HuH-7 (cell line): ENCODE measurements around the gene PLCL2.

Experiments used
- DNase-seq: peaks from one replicate; pipeline ENCODE4 v3.0.0; 2011; ENCODE audit warnings: low spot score

PLCL2 gene

DNA sequence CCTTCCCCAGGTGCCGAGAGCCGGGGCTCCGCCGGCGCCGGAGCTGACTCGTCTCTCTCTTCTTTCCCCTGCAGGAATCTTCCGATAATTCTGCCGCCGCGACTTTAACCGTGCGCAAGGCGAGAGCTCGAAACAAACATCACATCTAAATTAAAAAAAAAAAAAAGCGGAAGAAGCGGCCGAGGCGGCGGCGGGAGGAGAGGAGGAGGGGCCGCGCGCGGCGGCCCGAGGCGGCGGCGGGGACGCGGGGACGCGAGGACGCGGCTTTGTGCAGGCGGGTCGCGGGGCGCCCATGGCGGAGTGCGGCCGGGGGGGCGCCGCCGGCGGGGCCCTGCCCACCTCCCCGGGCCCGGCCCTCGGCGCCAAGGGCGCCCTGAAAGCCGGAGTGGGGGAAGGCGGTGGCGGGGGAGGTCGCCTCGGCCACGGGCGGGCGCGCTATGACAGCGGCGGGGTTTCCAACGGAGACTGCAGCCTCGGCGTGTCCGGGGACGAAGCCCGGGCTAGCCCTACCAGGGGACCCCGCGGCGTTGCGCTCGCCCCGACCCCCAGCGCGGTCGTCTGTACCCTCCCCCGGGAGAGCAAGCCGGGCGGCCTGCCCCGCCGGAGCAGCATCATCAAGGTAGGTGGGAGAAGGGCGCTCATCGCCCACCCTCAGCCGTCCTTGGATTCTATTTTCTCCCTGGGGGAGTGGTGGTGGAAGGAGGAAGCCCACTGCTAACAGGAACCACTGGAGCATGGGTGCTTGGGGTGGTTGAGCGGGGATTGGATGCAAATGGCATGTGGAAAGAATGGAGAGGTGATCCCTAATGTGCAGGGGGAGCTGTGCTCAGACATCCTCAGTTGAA lies at the start of gene PLCL2:
TSS of gene PLCL2 (plus strand) at position 208 of the 845 bp plus-strand sequence. CDS start at position 293, 85 bp downstream.
- DNase-seq, result peak; percentile 76

DNA sequence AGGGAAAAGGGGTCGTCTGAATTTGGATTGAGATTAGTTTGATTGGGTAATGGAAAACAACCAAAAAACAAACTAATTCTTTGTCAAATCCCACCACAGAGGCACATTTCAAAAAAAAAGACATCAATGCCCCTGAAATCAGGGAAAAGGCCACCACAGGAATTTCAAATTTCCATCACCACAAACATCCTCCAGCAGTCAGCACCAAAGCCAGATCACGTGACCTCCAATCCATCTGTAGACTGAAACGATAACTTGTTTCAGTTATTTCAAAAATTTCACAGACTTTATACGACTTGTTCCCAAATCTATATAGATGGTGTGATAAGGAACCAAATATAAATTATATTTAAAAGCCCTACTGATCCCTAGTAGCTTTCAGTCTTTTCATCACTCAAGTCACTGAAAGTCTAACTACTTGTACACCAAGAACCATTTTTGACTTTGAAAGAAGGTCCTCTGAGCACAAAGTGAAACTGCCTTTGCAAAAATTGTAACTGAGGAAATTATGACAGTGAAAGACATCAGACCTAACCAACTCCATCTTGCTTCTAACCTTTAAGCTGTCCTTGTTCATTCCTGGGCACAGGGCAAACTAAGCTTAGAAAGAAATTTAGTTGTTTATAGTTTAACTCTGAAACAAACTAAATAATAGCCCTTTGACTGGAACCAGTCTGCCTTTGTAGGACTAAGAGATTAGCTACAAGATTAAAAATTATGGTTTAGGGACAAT lies 48.1 kb upstream of the PLCL2 start:
- no peak for DNase-seq

DNA sequence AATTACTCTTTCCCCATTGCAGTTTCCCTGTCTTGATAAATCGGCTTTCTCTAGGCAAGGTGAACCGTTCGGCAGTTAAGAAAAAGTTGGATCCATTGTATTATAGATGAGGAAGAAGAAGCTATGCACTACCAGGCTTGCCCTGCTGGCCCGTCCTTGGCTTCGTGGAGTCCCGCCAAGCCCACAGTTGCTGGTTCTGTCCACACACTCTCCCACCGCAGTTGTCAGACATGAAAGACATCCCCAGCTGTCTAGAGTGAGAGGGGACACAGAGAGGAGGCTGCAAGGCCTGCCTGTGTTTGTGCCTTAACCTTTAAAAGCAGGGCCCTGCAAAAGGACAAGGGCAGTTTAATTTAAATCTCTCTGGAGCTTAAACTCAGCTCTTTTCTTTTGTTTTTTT lies 47.2 kb upstream of the PLCL2 start:
- DNase-seq, result no peak

DNA sequence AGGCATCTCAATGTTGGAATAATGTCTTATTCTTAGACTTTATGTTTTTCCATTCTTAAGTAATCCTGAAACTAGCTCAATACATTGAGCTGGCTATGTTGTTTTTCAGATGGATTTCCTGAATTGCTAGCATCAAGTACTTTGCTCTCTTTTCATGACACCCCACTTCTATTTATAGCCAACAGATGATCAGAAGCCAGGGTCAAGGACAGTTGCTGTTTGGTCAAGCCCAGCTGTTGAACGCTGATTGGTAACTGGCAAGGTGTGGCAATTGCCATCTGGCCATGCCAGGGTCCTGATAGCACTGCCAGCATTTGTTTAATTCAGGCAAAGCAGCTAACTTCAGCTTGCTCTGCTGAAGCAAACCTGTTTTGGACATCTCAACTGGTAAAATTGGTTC lies 46.2 kb upstream of the PLCL2 start:
- DNase-seq, result no peak

DNA sequence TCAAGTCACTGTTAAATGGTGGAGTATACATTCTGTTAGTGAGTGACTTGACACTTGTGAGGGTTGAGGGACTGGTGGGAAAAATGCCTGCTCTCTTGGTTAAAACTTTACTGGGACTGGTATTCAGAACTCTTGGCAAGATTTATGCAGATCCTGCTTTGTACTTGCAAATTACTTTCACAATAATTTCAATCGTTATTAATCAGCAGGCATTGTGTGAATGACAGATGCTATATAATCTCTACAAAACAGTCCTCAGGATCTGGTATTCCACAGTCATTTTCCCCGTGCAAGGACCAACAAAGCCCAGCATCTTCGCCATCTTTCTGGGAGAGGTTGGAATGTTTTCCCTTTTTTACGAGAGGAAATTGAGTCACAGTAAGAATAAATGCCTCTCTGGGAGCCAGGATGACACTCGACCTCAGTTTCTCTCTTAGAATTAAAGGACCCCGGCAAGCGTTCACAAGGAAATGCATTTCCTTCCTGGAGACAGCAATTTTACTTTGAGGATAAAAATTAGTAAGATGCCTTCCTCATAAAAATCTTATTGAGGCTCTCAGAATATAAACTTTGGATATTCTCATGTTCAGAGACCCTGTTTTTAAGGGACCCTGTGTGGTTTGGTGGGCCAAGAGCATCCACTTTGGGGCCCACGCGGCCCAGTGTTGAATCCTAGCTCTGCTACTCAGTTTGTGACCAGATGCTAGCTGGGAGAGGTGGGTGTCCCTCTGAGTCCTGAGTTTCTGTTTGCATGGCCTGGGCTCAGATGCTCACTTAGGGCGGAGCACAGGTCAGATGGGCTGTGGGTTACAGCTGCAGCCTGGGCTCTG lies 45.3 kb upstream of the PLCL2 start:
- peak; percentile 11 for DNase-seq

DNA sequence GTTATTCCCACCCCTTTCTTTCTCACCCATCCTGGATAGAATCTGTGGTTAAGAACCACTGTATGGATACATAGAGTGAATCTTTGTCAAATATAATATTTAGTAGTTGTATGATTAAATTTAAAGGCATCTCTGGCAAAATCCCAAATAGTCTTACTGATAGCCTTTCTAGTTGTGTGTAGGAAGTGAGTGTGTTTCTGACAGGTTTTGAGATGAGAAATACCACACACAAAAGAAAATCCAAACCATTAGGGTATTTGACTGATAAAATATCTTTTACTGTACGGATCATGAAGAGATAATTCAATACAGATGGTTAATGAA lies 44.7 kb upstream of the PLCL2 start:
- no peak for DNase-seq

DNA sequence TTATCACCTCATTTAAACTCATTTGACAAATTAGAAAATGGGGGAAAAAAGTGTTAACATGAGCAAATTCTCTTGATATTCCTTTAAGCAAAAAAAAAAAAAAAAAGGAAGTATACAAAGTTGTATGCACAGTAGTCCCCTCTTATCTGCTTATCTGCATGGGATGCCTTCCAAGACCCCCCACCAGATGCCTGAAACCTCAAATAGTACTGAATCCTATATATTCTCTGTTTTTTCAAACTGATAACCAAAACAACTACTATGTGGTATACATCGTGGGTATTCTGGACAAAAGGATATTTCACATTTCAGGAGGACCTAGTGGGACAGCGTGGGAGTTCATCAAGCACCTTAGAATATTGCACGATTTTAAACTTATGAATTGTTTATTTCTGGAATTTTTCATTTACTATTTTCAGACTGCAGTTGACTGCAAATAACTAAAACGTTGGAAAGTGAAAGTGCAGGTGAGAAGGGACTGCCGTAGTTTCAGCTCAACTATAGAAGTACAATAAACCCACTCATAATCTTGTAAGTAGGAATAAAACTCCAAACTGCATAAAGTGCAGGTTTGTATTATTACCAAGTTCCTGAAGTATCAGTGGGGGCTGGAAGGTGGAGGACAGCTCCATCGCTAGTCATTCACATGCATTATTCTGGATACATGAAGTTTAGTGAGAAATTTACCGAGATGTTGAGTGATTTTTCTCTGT lies 43.6 kb upstream of the PLCL2 start:
- DNase-seq, result no peak

DNA sequence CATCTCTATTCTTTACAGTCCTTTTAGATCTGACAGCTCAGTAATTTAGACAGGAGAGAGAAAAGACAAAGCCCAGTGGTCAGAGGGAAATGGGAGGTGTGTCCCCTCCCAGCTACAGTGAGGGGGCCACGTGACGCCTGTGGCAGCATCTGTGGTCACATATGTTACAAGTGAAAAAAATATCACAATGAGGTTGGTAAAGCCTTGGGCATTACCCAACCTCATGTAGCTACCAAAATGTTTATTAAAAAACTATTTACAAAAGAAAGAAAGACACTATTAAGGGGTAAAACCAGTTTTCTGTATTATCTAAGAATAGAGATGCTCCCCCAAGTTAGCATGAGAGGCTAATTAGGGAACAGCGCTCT lies 42.9 kb upstream of the PLCL2 start:
- DNase-seq, result no peak

DNA sequence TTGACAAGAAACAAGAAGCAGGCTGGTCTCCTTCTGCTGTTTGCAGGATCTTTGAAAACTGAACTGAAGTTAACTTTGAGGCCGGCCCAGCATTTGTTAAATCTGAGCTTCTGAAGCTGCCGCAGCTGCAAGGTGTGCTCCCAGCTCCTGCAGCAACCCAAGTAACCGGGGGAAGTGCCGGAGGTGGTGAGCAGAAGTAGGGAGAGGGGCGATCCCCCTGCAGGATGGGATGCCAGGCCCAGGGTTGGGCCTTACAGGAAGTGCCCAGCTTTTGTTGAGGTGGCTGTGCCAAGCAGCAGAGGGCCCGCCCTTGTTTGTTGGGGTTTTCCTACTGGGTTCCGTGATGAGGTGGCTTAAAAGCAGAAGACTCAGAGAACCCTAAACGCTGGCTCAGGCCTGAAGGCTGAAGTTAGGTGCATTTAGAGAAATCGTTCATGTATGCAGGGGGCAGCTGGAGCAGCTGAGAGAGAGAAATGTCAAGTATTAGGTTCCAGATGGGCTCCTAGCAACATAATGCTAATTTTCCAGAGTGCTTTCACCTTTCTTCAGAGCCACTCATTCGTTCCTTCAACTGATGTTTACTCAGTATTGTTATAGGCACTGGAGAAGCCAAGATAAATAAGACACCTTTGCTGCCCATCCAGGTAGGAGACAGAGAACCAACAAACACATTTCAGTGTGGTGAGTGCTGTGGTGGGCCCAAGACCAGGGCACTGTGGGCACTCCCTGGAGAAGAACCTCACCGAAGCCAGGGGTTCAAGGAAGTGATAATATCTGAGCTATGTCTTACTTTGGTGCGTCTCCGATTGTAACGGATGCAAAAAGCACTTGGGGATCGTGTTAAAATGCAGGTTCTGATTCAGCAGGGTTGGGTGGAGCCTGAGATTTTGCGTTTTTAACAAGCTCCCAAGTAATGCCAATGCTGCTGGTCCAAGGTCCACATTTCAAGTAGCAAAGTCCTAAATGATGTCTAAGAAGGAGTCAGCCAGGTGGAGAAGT lies 42.2 kb upstream of the PLCL2 start:
- no peak for DNase-seq

DNA sequence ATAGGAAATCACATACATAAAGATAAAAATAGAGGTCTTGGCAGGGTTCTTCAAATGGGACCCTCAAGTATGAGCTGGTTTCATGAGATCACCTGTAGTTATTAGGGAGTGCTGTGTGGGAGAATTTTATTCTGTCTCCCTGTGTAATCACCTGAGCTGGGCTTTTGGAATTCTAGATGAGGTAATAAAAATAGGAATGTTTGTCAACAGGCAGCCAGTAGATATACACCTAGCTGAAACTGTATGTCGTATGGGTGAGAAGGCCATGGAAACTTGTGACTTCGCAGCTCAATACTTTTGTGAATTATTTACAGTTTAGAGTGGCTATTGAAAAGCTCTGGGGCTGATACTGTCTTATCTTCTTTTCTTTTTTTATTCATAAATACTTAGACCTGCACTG lies 40.5 kb upstream of the PLCL2 start:
- DNase-seq, result no peak

DNA sequence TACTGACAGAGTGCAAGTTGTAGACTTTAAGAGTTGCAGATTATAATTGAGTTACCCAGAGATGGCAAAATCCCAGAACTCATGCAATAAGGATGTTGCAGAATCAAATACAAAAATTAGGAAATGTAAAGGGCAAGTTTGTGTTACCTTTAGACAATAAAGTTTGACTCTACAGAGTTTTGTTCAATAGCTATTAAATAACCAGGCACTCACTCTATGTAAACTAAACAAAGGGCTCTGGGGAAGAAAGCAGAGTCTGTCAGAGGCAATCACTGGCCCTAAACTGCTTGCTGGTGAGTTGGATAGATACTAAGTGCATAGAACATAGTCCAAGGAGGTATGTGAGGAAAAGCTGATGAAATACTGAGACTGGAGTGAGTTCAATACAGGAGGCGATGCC lies 40.0 kb upstream of the PLCL2 start:
- DNase-seq, result no peak

DNA sequence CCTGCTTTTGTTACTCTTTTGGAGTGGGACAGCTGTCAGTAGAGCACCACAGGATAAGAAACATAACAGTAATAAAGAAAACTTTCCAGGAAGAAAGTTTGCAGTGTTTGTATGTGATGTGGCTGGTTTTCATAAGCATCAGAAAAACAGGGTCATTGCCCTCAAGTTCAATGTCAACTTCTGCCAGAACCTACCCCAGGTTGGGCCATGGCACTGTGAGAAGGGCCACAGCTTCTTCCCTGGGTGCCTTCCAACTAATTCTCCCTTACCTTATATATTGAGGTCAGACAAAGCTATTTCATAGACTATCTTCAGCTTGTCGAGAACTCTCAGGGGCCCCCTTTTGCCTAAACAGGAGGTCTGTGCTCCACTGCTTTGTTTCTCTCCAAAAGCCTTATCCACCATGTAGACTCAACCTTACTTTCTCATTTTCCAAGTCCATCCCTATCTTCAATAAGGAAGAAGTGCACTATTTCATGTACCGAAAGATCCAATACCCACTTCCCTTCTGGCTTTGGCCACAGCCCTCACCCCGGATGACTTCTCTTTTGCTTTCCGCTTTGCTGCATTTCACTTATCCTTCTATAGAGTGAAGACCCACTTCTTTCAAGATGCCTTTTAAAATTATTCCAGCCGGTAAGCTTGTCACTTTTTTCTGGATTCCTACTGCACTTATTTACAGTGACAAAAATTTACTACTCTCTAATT lies 38.2 kb upstream of the PLCL2 start:
- DNase-seq, result no peak

DNA sequence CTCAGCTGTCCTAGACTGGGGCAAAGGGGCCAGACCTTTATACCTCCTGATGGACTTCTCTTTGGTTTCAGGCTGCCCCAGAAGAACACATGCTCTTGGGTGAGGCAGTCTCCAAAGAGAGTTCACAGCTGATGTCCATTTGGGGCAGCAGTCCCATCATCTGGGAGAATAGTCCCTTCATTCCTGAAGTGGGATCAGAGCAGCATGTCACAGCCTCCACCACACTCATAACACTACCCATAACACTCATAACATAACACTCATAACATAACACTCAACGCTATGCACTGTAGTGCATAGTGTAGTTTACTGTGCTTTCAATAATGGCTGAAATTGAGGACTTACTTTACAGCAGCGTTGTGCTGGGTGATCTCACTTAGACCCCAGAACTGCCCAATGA lies 36.7 kb upstream of the PLCL2 start:
- DNase-seq, result no peak

DNA sequence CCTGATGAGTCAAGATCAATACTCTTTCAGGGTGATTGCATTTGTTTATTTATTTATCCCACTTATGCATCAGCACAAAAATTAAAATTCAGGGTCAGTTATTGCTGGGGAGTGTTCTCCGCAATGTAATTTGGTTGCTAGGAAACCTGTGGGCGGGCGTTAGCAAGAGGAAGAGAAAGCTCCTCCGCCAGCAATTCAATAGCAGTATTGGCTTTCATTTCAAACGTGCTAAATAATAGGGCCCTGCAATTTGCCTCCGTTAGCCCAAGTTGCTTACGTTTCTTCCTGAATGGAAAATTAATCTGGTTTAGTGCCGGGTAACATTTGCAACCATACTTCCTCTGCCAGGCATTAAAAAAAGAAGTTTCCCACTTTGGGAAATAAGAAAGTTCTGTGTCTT lies 35.5 kb upstream of the PLCL2 start:
- DNase-seq, result no peak

DNA sequence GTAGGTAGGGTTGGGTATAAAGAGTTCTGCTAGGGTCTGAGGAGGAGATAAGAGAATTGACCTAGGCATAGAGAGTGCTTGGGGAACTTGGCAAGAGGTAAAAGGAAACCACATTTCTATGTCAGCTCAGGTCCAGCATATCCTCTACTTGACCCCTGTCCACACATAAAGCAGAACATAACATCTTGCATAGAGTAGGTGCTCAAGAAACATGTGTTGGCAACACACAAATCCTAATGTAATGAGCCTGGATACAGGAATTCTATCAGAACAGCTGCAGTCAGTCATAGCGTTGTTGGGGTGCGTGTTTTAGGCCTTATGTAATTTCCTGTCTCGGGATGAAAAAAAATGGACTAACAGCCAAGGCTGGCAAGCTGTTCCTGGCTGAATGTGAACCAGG lies 35.0 kb upstream of the PLCL2 start:
- DNase-seq, result no peak

DNA sequence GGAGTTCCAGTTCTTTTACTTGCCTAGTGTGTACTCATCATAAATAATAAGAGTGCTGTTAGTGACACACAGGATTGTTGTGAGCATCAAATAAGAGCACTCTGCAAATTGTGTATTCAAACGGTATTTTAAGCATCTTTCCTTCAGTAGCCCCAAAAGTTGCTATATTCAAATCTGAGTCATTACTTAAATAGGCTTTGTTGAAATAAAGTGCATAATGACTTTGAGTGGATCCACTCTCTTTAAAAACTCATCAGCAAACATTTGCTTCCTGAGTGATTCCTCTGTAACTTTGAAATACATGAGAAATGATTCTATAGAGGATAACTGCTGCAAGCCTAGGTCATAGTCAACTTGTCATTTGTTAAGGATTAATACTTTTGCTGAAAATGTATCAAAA lies 29.3 kb upstream of the PLCL2 start:
- no peak for DNase-seq

DNA sequence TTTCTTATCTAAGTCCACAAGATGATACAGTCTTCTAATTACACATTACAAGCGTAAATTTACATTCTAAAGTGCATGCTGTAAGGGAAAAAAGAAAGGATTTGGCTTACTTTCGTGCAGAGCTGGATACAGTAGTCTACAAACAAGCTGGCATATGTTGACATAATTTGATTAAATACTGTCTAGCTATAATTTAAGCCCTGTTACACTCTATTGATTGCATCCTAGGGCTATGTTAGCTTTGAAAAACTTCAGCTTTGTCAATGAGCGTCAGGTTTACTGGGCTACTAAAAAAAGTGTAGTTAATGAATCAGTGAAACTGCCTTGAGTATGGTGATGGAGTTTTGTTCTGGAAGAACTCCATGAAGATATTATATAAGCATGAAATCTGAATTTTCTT lies 24.5 kb upstream of the PLCL2 start:
- DNase-seq, result no peak

DNA sequence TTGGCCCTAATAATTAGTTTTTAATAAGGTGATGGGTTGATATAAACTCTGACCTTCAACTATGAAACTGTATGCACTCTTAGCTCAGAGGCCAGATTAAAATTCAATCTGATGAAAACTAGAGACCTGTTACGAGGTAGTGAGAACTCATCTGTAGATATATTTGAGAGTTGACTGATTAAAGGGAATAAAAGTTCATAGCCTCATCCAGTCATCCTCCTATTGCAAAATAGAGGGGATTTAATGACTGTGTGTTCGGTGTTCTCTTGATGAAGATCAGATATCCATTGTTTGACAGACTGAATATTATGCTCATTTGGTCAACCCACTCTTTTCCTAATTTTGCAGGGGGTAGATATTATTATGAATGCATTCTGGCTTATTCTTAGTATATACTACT lies 23.3 kb upstream of the PLCL2 start:
- DNase-seq, result no peak

DNA sequence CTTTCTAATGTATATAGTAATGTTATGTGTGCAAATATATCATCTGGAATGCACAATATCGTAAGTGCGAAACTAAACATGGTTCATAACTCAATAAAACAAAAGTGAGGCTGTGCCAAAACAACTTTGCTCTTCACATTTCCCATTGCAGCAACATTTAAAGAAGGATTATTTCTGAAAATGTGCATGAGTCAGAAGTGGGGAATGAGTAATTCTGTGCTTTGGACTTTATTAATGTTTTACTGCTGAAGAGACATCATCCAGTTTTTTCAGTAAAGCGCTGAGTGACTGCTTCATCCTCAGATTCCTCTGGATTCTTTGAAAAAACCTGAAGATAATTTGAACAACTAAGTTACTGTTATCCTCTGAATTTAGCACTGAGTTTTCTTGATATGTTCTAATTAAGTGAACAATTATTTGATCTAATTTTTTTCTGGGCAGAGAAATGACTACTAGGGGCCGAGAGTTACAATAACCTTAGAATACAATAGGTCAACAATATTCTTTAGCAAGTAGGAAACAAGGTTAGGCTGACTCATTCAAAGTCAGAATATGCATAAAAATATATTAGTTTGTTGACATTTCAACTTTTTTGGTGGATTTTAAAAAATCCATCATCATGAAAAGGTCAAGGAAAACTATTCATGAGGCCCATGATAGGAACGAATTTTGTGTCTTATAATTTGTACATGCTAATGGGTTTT lies 20.0 kb upstream of the PLCL2 start:
- no peak for DNase-seq

DNA sequence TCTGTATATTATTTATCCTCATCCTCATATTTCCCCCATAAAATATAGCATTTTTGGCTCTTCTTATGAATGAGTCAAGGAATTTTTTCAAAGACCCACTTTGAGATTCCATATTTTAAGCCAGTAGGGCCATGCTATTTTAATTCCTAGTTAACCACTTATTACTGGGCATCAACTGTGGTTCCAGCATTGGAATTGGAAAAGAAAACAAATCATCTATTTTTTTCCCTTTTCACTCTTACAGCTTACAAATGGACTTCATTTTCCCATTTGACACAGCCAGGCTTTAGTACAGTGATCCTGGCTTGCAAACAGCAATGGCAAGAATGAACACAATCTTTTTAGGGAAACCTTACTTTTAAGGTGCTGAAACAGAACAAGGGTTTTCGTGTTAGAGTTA lies 19.4 kb upstream of the PLCL2 start:
- DNase-seq, result no peak
